Measurements from ENCODE around the gene WDR59. TPM values are rescaled to one million over a fixed set of nuclear protein-coding genes. Genes with fewer than 3 reads are reported as not detected.

Gene WDR59
- total and polyA plus RNA-seq, 2 experiments from 2014 or later, result 38.7 to 54.5 TPM

GRCh38 chr16:74825941-74826340 lies 159.0 kb downstream of the WDR59 start (continued):
- TF ChIP-seq CREB1 (CRISPR knock-in tag; IDR thresholded peaks at IDR 0.05; ENCODE audit: low read depth), result no peak
- TF ChIP-seq, protein P1, sequence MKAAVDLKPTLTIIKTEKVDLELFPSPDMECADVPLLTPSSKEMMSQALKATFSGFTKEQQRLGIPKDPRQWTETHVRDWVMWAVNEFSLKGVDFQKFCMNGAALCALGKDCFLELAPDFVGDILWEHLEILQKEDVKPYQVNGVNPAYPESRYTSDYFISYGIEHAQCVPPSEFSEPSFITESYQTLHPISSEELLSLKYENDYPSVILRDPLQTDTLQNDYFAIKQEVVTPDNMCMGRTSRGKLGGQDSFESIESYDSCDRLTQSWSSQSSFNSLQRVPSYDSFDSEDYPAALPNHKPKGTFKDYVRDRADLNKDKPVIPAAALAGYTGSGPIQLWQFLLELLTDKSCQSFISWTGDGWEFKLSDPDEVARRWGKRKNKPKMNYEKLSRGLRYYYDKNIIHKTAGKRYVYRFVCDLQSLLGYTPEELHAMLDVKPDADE (IDR thresholded peaks at IDR 0.05), result no peak

DNA sequence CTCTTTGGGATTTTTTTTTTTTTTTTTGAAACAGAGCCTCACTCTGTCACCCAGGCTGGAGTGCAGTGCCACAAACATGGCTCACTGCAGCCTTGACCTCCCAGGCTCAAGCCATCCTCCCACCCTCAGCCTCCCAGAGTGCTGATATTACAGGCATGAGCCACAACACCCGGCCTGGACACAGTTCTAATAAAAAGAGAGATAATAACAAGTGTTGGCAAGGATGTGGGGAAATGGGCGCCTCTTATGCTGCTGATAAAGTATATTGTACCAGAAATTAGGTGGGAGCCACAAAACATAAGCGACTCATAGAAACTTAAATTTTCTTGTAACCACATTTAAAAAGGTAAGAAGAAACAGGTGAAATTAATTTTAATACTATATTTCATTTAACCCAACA lies 159.9 kb downstream of the WDR59 start:
- H3K27ac ChIP-seq (ENCODE audit: low read depth), result no peak overlapping the region
- no peaks in the 10 kb centered on the region for H3K9me3 Mint-ChIP-seq
- TF ChIP-seq EZH2 (IDR thresholded peaks at IDR 0.05; ENCODE audit: low read depth, unreplicated experiment) (no peak), REST (IDR thresholded peaks at IDR 0.05; ENCODE audit: unreplicated experiment) (no peak), ZNF114 (CRISPR knock-in tag; IDR thresholded peaks at IDR 0.05) (no peak), POLR2AphosphoS5 (IDR thresholded peaks at IDR 0.05; ENCODE audit: low read depth) (no peak), CREB1 (CRISPR knock-in tag; IDR thresholded peaks at IDR 0.05; ENCODE audit: low read depth) (no peak), STAT1 (IDR thresholded peaks at IDR 0.05; ENCODE audit: unreplicated experiment) (no peak), NANOG (IDR thresholded peaks at IDR 0.05; ENCODE audit: borderline replicate concordance) (no peak), EZH2phosphoT487 (IDR thresholded peaks at IDR 0.05; ENCODE audit: unreplicated experiment) (no peak), JUNB (IDR thresholded peaks at IDR 0.05; ENCODE audit: unreplicated experiment) (no peak)
- TF ChIP-seq, protein P2, sequence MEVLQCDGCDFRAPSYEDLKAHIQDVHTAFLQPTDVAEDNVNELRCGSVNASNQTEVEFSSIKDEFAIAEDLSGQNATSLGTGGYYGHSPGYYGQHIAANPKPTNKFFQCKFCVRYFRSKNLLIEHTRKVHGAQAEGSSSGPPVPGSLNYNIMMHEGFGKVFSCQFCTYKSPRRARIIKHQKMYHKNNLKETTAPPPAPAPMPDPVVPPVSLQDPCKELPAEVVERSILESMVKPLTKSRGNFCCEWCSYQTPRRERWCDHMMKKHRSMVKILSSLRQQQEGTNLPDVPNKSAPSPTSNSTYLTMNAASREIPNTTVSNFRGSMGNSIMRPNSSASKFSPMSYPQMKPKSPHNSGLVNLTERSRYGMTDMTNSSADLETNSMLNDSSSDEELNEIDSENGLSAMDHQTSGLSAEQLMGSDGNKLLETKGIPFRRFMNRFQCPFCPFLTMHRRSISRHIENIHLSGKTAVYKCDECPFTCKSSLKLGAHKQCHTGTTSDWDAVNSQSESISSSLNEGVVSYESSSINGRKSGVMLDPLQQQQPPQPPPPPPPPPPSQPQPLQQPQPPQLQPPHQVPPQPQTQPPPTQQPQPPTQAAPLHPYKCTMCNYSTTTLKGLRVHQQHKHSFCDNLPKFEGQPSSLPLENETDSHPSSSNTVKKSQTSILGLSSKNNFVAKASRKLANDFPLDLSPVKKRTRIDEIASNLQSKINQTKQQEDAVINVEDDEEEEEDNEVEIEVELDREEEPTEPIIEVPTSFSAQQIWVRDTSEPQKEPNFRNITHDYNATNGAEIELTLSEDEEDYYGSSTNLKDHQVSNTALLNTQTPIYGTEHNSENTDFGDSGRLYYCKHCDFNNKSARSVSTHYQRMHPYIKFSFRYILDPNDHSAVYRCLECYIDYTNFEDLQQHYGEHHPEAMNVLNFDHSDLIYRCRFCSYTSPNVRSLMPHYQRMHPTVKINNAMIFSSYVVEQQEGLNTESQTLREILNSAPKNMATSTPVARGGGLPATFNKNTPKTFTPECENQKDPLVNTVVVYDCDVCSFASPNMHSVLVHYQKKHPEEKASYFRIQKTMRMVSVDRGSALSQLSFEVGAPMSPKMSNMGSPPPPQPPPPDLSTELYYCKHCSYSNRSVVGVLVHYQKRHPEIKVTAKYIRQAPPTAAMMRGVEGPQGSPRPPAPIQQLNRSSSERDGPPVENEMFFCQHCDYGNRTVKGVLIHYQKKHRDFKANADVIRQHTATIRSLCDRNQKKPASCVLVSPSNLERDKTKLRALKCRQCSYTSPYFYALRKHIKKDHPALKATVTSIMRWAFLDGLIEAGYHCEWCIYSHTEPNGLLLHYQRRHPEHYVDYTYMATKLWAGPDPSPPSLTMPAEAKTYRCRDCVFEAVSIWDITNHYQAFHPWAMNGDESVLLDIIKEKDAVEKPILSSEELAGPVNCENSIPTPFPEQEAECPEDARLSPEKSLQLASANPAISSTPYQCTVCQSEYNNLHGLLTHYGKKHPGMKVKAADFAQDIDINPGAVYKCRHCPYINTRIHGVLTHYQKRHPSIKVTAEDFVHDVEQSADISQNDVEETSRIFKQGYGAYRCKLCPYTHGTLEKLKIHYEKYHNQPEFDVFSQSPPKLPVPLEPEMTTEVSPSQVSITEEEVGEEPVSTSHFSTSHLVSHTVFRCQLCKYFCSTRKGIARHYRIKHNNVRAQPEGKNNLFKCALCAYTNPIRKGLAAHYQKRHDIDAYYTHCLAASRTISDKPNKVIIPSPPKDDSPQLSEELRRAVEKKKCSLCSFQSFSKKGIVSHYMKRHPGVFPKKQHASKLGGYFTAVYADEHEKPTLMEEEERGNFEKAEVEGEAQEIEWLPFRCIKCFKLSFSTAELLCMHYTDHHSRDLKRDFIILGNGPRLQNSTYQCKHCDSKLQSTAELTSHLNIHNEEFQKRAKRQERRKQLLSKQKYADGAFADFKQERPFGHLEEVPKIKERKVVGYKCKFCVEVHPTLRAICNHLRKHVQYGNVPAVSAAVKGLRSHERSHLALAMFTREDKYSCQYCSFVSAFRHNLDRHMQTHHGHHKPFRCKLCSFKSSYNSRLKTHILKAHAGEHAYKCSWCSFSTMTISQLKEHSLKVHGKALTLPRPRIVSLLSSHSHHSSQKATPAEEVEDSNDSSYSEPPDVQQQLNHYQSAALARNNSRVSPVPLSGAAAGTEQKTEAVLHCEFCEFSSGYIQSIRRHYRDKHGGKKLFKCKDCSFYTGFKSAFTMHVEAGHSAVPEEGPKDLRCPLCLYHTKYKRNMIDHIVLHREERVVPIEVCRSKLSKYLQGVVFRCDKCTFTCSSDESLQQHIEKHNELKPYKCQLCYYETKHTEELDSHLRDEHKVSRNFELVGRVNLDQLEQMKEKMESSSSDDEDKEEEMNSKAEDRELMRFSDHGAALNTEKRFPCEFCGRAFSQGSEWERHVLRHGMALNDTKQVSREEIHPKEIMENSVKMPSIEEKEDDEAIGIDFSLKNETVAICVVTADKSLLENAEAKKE (CRISPR knock-in tag; IDR thresholded peaks at IDR 0.05), result no peak
- TF ChIP-seq, protein P3, sequence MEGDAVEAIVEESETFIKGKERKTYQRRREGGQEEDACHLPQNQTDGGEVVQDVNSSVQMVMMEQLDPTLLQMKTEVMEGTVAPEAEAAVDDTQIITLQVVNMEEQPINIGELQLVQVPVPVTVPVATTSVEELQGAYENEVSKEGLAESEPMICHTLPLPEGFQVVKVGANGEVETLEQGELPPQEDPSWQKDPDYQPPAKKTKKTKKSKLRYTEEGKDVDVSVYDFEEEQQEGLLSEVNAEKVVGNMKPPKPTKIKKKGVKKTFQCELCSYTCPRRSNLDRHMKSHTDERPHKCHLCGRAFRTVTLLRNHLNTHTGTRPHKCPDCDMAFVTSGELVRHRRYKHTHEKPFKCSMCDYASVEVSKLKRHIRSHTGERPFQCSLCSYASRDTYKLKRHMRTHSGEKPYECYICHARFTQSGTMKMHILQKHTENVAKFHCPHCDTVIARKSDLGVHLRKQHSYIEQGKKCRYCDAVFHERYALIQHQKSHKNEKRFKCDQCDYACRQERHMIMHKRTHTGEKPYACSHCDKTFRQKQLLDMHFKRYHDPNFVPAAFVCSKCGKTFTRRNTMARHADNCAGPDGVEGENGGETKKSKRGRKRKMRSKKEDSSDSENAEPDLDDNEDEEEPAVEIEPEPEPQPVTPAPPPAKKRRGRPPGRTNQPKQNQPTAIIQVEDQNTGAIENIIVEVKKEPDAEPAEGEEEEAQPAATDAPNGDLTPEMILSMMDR (conservative IDR thresholded peaks at IDR 0.05; ENCODE audit: low read depth in 2 of 2), result no peak
- TF ChIP-seq, protein P1 (IDR thresholded peaks at IDR 0.05), result no peak

More for the DNA sequence above, 159.9 kb downstream of the WDR59 start:
- ATAC-seq, result no peak
- no peaks in the 10 kb centered on the region for H3K27me3 ChIP-seq (ENCODE audit: insufficient read depth)
- H3K4me1 ChIP-seq (ENCODE audit: insufficient read depth), result no peaks in the 10 kb centered on the region
- DNase-seq (ENCODE audit: low spot score), result no peak
- H3K36me3 ChIP-seq (ENCODE audit: insufficient read depth), result no peaks in the 10 kb centered on the region
- no peaks in the 10 kb centered on the region; the same call in 1 of the 2 replicates for H4K20me1 ChIP-seq (replicated peaks; ENCODE audit: insufficient read depth)
- Mint-ChIP-seq H3K27me3 (ENCODE audit: insufficient read depth, low read depth, poor library complexity) (no peaks in the 10 kb centered on the region), H3K36me3 (ENCODE audit: low read depth) (no peaks in the 10 kb centered on the region), H3K4me3 (no peak overlapping the region), H3K4me1 (peaks cover 9% of the 10 kb centered on the region; the same call in 1 of the 3 replicates), H3K27ac (no peak overlapping the region)
- no peaks in the 10 kb centered on the region for H3K9me2 ChIP-seq (ENCODE audit: insufficient read depth)
- H3K79me2 ChIP-seq (replicated peaks; ENCODE audit: insufficient read depth), result no peaks in the 10 kb centered on the region
- H3F3A ChIP-seq (replicated peaks; ENCODE audit: low read depth), result no peaks in the 10 kb centered on the region
- H3K4me2 ChIP-seq, result no peak overlapping the region
- H2AFZ ChIP-seq, result no peak overlapping the region
- H3K4me3 ChIP-seq, result no peak overlapping the region
